22Rv1 (cell line): ENCODE results near the gene TCF12.

Experiments used
- ZFX ChIP-seq: fragments of 450-650 bp; IDR thresholded peaks from 2 replicates; pipeline ENCODE4 v1.6.1; 2017; ENCODE audit warnings: antibody characterized with exemption, borderline replicate concordance
- TF ChIP-seq, protein P1 (sequence below): fragments of 450-650 bp; IDR thresholded peaks from 2 replicates; pipeline ENCODE4 v1.5.1; 2017; ENCODE audit warnings: mild to moderate bottlenecking

DNA sequence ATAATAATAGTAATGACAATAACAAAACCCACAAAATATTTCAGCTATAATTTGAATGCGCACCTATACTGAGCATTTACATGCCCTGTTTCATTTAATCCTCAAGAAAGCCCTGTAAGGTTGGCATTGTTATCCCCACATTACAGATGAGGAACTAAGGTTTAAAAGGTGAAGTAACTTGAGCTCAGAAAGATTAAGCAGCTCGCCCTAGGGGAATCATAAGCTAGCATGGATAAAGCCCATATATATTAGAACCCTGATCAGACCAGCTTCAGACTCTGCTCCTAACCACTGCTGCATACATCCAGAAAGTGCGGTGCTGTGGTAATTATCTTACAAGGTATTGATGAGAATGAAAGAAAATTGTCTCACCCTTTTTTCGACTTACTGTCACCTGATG is 316.7 kb downstream of the TCF12 start:
- TF ChIP-seq, protein P1, sequence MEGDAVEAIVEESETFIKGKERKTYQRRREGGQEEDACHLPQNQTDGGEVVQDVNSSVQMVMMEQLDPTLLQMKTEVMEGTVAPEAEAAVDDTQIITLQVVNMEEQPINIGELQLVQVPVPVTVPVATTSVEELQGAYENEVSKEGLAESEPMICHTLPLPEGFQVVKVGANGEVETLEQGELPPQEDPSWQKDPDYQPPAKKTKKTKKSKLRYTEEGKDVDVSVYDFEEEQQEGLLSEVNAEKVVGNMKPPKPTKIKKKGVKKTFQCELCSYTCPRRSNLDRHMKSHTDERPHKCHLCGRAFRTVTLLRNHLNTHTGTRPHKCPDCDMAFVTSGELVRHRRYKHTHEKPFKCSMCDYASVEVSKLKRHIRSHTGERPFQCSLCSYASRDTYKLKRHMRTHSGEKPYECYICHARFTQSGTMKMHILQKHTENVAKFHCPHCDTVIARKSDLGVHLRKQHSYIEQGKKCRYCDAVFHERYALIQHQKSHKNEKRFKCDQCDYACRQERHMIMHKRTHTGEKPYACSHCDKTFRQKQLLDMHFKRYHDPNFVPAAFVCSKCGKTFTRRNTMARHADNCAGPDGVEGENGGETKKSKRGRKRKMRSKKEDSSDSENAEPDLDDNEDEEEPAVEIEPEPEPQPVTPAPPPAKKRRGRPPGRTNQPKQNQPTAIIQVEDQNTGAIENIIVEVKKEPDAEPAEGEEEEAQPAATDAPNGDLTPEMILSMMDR, result no peak
- no peak for TF ChIP-seq ZFX
